Measurements from ENCODE around the gene BDKRB2. TPM values are rescaled to one million over a fixed set of nuclear protein-coding genes. Genes with fewer than 3 reads are reported as not detected.

Gene BDKRB2
- total and polyA plus RNA-seq, 12 donors: 0.18 to 6.8 (median 1.6) TPM

DNA sequence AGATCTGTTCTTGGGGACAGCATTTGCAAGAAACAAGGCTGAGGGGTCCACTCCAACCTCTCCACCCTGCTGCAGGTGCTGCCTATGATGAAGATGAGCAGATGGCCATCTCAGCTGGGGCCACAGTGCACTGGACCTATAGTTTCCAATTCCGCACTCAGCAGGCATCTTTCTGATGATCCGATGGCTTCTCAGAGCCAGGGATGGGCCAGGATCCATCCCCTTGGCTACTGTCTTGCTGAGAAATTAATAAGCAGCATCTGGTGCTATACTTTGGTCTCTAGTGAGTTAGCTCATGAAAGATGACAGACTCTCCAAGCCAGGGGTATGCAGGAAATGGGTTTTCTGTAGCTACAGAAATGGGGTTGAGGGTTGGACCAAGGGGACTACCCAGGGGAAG, 33.0 kb downstream of the BDKRB2 start:
- DNase-seq: no peak
- Histone ChIP-seq H3K36me3 (replicated peaks in 1 of 2) (no peaks in the 10 kb centered on the region), H3K27me3 (no peaks in the 10 kb centered on the region), H3K9me3 (replicated peaks in 1 of 3) (no peaks in the 10 kb centered on the region), H3K4me3 (no peak overlapping the region), H3K4me1 (replicated peaks in 1 of 2) (no peaks in the 10 kb centered on the region), H3K27ac (no peak overlapping the region)
- 67 to 92% (median 75%) methylated on average over 2 of the region's 2 CpGs for WGBS, 4 donors
- intact Hi-C loops (cut with DNase I): no loop called here
- TF ChIP-seq POLR2A (IDR thresholded peaks at IDR 0.05): no peak
- no peak for TF ChIP-seq CTCF (IDR thresholded peaks at IDR 0.05)

DNA sequence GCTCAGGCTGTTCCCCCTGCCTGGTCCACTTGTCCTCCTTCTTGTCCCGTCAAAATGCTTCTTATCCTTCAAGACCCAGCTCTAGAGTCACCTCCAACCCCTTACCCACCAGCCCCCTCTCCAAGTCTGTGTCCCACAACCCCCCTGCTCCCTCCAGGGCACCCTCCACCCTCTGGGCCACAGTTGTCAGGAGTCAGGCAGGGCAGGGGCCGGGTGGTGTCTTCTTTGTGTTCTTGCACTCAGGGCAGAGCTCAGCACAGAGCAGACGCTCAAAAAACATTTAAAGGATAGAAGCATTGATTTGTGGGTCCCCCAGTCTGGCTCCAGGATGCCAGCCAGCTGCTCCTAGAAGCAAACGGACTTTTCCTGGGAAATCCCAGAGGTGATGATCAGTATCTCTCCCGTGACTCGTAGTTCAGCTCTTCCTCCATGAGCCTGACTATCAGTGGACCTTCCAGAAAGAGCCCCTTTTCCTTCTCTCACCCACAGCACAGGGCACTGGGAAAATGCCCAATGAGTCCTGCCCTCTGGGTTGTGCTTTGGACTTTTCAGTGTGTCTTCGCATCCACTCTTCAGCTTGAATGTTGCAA, 34.1 kb downstream of the BDKRB2 start:
- 55 to 70% (median 65%) methylated on average over 7 of the region's 7 CpGs for WGBS, 4 donors
- Histone ChIP-seq H3K27ac (no peak overlapping the region), H3K4me3 (no peak overlapping the region), H3K9me3 (replicated peaks in 1 of 3) (no peaks in the 10 kb centered on the region), H3K4me1 (replicated peaks in 1 of 2) (no peaks in the 10 kb centered on the region), H3K36me3 (replicated peaks in 1 of 2) (no peaks in the 10 kb centered on the region), H3K27me3 (no peaks in the 10 kb centered on the region)
- no peak for DNase-seq
- TF ChIP-seq CTCF (IDR thresholded peaks at IDR 0.05): no peak
- no peak for TF ChIP-seq POLR2A (IDR thresholded peaks at IDR 0.05)
- intact Hi-C loops (cut with DNase I): no loop called here

DNA sequence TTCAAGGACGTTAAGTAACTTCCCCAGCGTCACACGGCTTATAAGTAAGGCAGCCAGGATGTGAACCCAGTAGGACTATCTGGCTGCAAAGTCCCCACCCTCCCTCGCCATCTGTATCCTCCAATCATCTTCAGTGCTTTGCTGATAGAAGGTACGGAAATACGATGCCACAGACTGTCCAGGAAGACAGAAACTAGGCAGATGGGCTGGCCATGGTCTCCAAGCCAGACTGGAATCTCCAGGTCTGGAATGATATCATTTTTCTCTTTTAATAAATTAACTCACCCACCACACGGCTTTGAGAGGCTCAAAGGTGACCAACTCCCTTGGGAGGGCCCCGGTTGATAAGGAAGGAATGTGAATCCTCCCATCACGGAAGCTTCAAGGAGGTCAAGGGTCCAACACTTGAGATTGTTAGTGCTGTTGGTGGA, 35.1 kb downstream of the BDKRB2 start:
- H3K27ac ChIP-seq: no peak overlapping the region
- H3K4me1 ChIP-seq (replicated peaks in 1 of 2): no peaks in the 10 kb centered on the region
- no peak overlapping the region for H3K4me3 ChIP-seq
- no peak for DNase-seq
- no peaks in the 10 kb centered on the region for H3K9me3 ChIP-seq (replicated peaks in 1 of 3)
- intact Hi-C loops (cut with DNase I): no loop called here
- no peak for TF ChIP-seq CTCF (IDR thresholded peaks at IDR 0.05)
- TF ChIP-seq POLR2A (IDR thresholded peaks at IDR 0.05): no peak
- WGBS, 4 donors: 34 to 63% (median 53%) methylated on average over 9 of the region's 9 CpGs
- no peaks in the 10 kb centered on the region for H3K27me3 ChIP-seq
- H3K36me3 ChIP-seq (replicated peaks in 1 of 2): no peaks in the 10 kb centered on the region

DNA sequence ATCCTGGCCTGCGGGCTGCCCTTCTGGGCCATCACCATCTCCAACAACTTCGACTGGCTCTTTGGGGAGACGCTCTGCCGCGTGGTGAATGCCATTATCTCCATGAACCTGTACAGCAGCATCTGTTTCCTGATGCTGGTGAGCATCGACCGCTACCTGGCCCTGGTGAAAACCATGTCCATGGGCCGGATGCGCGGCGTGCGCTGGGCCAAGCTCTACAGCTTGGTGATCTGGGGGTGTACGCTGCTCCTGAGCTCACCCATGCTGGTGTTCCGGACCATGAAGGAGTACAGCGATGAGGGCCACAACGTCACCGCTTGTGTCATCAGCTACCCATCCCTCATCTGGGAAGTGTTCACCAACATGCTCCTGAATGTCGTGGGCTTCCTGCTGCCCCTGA, 36.0 kb downstream of the BDKRB2 start:
- intact Hi-C loops (cut with DNase I): no loop called here
- H3K9me3 ChIP-seq (replicated peaks in 1 of 3): no peaks in the 10 kb centered on the region
- TF ChIP-seq CTCF (IDR thresholded peaks at IDR 0.05): no peak
- no peak for TF ChIP-seq POLR2A (IDR thresholded peaks at IDR 0.05)

More for the DNA sequence above, 36.0 kb downstream of the BDKRB2 start:
- Histone ChIP-seq H3K27ac (no peak overlapping the region), H3K27me3 (no peaks in the 10 kb centered on the region), H3K36me3 (replicated peaks in 1 of 2) (no peaks in the 10 kb centered on the region), H3K4me3 (no peak overlapping the region), H3K4me1 (replicated peaks in 1 of 2) (no peaks in the 10 kb centered on the region)
- no peak for DNase-seq
- WGBS, 4 donors: 74 to 95% (median 90%) methylated on average over 3 to 18 of the region's 18 CpGs

All from adrenal gland (tissue), 12 donors.